Measurements from ENCODE around the gene ACOX1.

The ACOX1 gene

GRCh38 chr17:75902406-75902805, 76.6 kb downstream of the ACOX1 start:
- no peak for FAIRE-seq

DNA sequence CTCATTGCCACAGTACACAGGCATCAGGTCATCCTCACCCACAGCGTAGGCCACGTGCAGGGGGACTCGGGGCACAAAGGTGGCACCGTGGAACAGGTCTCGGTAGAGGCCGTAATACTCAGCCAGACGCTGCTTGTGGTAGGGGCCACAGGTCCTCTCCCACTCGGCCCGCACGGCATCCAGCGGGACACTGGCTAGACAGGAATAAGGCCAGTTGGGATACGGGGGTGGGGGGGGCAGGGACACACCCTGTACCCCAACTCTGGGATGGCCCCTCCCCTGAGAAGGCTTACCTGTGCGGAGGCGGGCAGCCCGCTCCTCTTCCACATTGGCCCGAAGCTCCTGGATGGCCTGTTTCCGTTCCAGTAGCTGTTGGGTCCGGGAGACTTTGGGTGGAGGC, 77.2 kb downstream of the ACOX1 start:
- FAIRE-seq, result no peak

DNA sequence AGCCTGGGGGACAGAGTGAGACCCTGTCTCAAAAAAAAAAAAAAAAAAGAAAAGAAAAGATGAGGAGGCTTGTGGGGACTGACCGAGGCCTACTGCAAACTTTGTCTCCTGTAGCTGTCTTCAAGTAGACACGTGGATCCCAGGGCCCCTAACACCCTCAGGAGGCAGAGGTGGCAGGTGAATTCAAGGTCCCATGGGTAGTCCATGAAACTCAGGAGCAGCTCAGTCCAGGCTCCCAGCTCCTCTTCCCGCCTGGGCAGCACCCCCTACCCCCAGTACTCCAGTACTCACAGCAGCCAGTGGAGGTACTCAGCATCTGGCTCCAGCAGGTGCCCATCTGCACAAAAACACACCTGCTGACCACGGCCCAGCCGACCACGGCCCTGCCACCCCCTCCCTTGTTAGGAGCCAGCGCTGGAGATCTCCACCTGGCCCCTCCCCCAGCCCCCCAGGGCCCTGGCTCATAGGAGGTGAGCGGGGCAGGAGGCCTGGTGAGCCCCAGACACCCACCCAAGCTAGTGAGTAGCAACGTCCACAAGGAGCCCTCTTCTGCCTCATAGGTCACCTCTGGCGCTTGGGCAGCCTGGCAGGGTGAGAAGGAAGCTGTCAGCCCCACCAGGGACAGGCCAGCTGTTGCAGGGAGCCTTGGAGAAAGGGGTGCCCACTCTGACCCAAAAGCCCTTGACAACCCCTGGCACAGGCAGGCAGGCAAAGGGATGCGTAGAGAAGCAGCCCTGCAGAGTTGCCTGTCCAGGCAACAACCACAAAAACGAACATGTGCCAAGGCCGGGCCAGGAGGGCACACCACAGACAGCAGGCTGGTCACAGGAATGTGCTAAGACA, 78.1 kb downstream of the ACOX1 start:
- no peak for FAIRE-seq

GRCh38 chr17:75899767-75900468, 79.0 kb downstream of the ACOX1 start:
- FAIRE-seq, result no peak

GRCh38 chr17:75899353-75899752, 79.6 kb downstream of the ACOX1 start:
- FAIRE-seq, result no peak

DNA sequence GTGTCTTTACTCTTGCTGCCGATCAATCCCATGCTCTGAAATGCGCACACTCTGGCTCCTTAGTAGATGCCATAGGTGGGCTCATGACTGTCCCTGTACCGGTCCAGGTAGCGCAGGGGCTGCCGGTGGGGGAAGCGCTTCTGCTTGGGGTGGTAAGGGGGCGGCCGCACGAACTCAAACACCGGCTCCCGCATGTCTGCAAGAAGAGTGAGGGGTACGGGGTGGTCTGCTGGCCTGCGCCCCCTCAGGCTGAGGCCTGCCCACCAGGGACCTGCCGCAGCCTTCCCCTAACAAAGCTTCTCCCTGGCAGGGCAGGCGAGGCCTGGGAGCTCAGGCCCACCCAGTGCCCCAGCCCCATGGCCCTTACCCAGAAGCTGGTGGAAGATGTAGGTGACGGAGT, 80.2 kb downstream of the ACOX1 start:
- FAIRE-seq, result no peak

GRCh38 chr17:75898065-75898464, 80.9 kb downstream of the ACOX1 start:
- FAIRE-seq, result no peak

DNA sequence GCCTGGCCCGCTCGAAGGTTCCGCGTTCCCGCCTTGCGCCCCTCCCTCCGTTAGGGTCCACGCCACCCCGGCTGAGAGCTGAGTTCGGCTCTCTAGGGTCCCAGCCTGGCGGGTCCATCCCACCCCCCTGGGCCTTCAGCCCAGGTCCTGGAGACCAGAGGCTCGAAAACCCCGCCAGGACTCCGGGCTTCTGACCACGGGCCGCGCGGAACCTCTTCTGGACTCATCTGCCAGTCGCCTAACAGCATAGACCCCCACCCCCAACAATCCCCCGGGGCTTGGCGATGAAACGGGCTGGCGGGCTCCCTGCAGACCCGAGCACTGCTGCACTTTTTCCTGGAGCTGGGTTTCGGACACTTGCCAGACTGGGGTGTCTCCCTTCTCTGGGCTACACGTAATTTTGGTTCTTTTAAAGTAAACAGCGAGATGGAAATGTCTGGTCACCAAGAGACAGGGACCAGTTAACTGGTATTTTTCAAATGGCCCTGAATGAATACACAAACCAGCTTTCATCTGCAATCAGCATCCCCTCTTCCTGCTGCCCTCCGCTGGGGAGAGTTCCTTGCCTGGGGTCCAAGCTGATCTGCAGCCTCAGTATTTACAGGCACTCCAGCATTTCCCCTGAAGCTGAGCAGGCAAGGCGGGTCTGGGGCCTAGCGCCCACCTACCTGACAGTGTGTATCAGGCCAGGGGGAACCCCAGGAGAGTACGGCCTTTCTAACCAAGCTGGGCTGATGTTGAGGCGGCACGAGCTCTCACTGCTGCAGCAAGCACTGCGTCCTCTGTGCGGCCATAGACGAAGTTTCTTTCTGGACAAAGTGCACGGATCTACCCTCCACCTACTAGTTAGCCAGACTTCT, 81.6 kb downstream of the ACOX1 start:
- no peak for FAIRE-seq

GRCh38 chr17:75896415-75897159, 82.4 kb downstream of the ACOX1 start, which contains the start of gene TRIM65:
Gene TRIM65 (minus strand): TSS chr17:75896951. CDS start chr17:75896937, 14 bp downstream.
- no peak for FAIRE-seq

DNA sequence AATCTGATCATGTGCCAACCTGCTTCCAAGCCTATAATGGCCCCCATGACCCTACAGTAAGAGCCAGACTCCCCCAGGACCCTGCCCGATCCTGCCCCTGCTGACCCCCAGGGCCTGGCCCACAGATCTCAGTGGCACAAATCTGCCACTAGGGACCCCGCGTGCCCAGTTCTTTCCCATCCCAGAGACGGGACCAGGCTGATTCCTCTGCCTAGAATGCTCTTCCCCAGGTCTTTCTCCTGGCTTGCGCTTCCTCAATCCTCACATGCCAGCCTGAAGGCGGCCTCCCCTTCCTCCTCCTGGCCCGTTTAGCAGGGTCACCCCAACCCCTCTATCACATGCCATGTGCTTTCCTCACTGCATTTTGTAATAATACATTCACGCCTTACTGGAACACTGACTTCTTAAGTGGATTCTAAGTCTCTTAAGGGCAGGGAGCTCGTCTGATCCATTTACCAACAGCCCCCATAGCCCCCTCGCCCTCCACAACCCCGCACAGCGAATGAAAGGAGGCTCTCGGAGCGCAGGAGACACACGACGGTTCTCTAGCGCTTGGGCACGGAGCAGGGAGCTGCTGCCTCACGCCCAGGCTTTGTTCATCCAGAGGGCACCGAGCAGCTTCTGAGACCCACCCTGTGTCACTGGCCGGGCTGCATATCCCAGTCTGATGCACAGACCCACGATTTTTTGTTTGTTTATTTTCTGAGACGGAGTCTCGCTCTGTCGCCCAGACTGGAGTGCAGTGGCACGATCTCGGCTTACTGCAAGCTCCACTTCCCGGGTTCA, 83.4 kb downstream of the ACOX1 start:
- FAIRE-seq, result no peak

GRCh38 chr17:75894049-75894733, 84.8 kb downstream of the ACOX1 start:
- peak; percentile 63 for FAIRE-seq

GRCh38 chr17:75893305-75894048, 85.5 kb downstream of the ACOX1 start:
- FAIRE-seq, result no peak

DNA sequence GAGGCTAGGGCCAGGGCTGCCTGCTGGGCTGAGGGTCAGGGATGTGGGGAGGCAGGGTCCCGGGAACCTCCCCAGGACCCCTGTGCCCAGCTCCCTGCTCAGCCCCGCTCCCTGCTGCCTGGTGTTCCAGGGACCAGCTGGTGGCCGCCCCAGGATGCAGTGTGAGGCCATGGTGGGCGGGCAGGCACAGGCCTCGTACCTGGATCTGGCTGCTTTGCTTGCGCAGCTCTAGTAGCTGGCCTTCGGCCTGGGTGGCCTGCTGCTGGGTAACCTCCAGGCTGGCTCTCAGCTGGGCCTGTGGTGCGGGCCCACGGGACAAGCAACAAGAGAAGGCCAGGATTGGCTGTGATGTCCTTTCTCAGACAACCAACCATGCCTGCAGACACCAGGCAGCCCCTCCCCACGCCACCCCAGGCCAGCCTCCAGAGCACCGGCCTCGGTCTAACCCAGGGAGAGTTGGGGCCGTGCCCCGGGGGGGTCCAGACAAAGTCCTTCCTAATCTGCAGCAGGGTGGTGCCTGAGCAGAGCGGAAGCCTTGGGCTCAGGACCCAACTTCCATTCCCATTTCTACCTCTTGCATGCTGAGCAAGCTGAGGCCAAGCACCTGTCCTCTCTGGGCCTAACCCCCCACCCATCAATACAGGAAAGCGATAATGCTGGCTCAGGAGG, 86.3 kb downstream of the ACOX1 start:
- no peak for FAIRE-seq

DNA sequence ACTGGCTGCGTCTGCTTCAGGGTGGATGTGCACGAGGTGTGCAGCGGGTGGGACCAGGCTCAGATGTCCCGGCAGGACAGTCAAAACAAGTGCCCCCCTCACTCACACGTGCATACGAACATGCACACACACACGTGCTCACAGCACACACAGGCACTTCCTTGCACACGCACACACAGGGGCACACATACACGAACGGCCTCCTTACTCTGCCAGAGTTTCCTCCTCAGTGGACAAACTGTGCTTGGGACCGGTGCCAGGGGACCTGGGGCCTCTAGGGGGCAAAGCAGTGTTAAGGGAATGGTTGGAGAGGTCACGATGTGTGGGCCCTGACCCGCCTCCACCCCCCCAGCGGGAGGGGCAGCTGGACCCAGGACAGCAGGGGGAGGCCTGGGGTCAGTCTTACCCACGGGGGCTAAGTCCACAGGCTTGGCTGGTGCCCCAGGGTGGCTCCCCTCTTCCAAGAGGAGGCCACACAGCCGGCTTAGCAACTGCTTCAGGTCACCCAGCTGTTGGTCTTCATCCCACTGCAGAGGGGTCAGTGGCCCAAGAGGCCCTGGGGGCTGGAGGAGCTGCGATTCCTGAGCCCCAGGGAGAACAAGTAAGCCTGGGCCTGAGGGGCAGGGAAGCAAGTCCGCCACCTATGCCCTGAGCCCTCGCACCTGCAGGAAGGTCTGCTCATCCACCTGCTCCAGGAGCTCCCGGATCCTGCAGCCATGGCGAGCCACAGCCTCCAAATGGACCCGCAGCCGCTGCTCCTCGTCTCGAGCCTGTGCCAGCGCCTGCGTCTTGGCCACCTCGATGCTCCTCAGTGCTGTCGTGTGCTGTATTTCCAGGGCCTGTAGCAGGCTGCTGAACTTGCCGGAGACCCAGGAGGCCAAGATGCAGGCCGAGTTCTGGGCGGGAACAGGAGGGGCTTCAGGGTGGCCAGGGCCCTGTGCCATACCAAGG, 87.1 kb downstream of the ACOX1 start:
- FAIRE-seq, result no peak

All from G401.6 (cell line).